Natural killer cell (primary cell): ENCODE results near the gene TRIAP1. TPM values are rescaled to one million over a fixed set of nuclear protein-coding genes. Genes with fewer than 3 reads are reported as not detected.
"Not testable (repeated sequence)": the region's sequence is repeated elsewhere in the genome, so short reads cannot be mapped to it uniquely, and the experiment has no call there.

Experiments
- ATAC-seq, 3 donors: fragments of 150-1000 bp in 2 of 3; fragments of 200-7000 bp in 1 of 3; cut with Tn5 transposase; 1 replicate in 1 of 3; 2 replicates in 2 of 3; pipeline ENCODE4 v1.10.0; 2021; ENCODE audit warnings: mild to moderate bottlenecking in 2 of 3, moderate library complexity in 2 of 3
- DNase-seq, 2 donors: peaks; one replicate each; pipeline versions ENCODE4 v3.0.0 to v3.0.0-alpha.2; 2013 to 2021; ENCODE audit warnings: mixed read lengths in 1 of 2
- H3K27ac ChIP-seq: one replicate; pipeline ENCODE4 v1.5.1; 2013; ENCODE audit warnings: mild to moderate bottlenecking, low read length
- H3K27me3 ChIP-seq: one replicate; pipeline ENCODE4 v1.6.1; 2013; ENCODE audit warnings: low read length; ENCODE audit not compliant: control insufficient read depth, insufficient read depth
- H3K36me3 ChIP-seq: one replicate; pipeline ENCODE4 v1.6.1; 2013; ENCODE audit warnings: low read length; ENCODE audit not compliant: control insufficient read depth, insufficient read depth
- H3K4me1 ChIP-seq: one replicate; pipeline ENCODE4 v1.6.1; 2013; ENCODE audit warnings: low read length; ENCODE audit not compliant: control insufficient read depth, insufficient read depth
- H3K4me3 ChIP-seq: one replicate; pipeline ENCODE4 v1.5.1; 2013; ENCODE audit warnings: low read length
- H3K9me3 ChIP-seq: one replicate; pipeline ENCODE4 v1.6.1; 2013; ENCODE audit warnings: low read length; ENCODE audit not compliant: control insufficient read depth, insufficient read depth
- H3K27ac Mint-ChIP-seq, 2 donors: one replicate each; pipeline ENCODE4 v1.8.0; 2022; ENCODE audit warnings: mild to moderate bottlenecking in 2 of 2, mixed read lengths in 2 of 2, moderate library complexity in 1 of 2
- H3K27me3 Mint-ChIP-seq, 2 donors: one replicate each; pipeline ENCODE4 v1.8.0; 2022; ENCODE audit warnings: low read depth in 2 of 2, mixed read lengths in 2 of 2
- H3K36me3 Mint-ChIP-seq: one replicate; pipeline ENCODE4 v1.8.0; 2022; ENCODE audit warnings: mixed read lengths
- H3K4me1 Mint-ChIP-seq, 2 donors: one replicate each; pipeline ENCODE4 v1.8.0; 2022; ENCODE audit warnings: mixed read lengths in 2 of 2
- H3K4me3 Mint-ChIP-seq: one replicate; pipeline ENCODE4 v1.8.0; 2022; ENCODE audit warnings: mild to moderate bottlenecking, moderate library complexity, mixed read lengths
- H3K9me3 Mint-ChIP-seq, 2 donors: one replicate each; pipeline ENCODE4 v1.8.0; 2022; ENCODE audit warnings: mixed read lengths in 2 of 2
- CTCF ChIP-seq: fragments of 200-600 bp; IDR thresholded peaks from one replicate; pipeline ENCODE4 v1.8.0; 2022; ENCODE audit warnings: antibody characterized with exemption
- WGBS: methylation state at CpG from one replicate; pipeline ENCODE4 v1.1.7; 2013; ENCODE audit warnings: missing lambda C conversion rate; ENCODE audit not compliant: insufficient coverage; 5-methylcytosine and 5-hydroxymethylcytosine counted together
- intact Hi-C: fragments of 100-400 bp; cut with micrococcal nuclease; formaldehyde crosslinking; loops from one replicate; pipeline ENCODE4 v1.14.2; 2022
- total RNA-seq, 4 donors: library from RNA; stranded (reverse); fragments of 120-200 nt in 1 of 4; gene quantifications; one replicate each; pipeline versions ENCODE4 v1.2.3 to v1.2.4, GENCODE V29; 2013 to 2022

TRIAP1 gene
- total RNA-seq, 3 donors from 2014 or later (not counting 1 experiment from before 2014, with no cell fraction given): 21.3 to 25.8 (median 24.2) TPM

GRCh38 chr12:120447992-120448391, 1.8 kb upstream of the TRIAP1 start:
- no peaks in the 10 kb centered on the region for H3K36me3 Mint-ChIP-seq
- over 99% methylated on average over 4 of the region's 4 CpGs for WGBS
- intact Hi-C loops: loop anchor here (2.0 kb wide), 1 partner anchor 87 kb away; the partner anchor contains the start of gene RNF10
- DNase-seq (no peak), ATAC-seq (no peak)
- Histone ChIP-seq H3K27me3 (no peaks in the 10 kb centered on the region), H3K36me3 (peaks cover 18% of the 10 kb centered on the region), H3K4me3 (no peak overlapping the region), H3K27ac (no peak overlapping the region), H3K4me1 (peaks cover 21% of the 10 kb centered on the region), H3K9me3 (no peaks in the 10 kb centered on the region)
- no peaks in the 10 kb centered on the region for H3K9me3 Mint-ChIP-seq
- H3K4me3 Mint-ChIP-seq: peak overlapping the region; percentile 99
- peak overlapping the region in 1 of 2 donors; percentile 95 for H3K27ac Mint-ChIP-seq
- H3K4me1 Mint-ChIP-seq: peaks cover 25 to 27% of the 10 kb centered on the region in 2 donors
- no peak for TF ChIP-seq CTCF
- H3K27me3 Mint-ChIP-seq: no peaks in the 10 kb centered on the region

- H3K4me3 ChIP-seq: peak overlapping the region; percentile 91
- H3K27me3 Mint-ChIP-seq, DNase-seq, H3K9me3 ChIP-seq, H3K9me3 Mint-ChIP-seq, H3K27me3 ChIP-seq, H3K36me3 Mint-ChIP-seq: not testable (repeated sequence)
- peak overlapping the region; percentile 99 for H3K4me3 Mint-ChIP-seq
- peak in 1 of 3 donors; percentile 34 for ATAC-seq
- intact Hi-C loops: loop anchor here (1.0 to 2.0 kb wide), 2 partner anchors 9 to 88 kb away; partner anchors contain the start of genes COX6A1 and RNF10
- WGBS: 10% methylated on average over 16 of the region's 17 CpGs
- peaks cover 25 to 27% of the 10 kb centered on the region in 2 donors for H3K4me1 Mint-ChIP-seq
- peaks cover 21% of the 10 kb centered on the region for H3K4me1 ChIP-seq
- peaks cover 22% of the 10 kb centered on the region for H3K36me3 ChIP-seq
- H3K27ac ChIP-seq: peak overlapping the region; percentile 85
- H3K27ac Mint-ChIP-seq: peak overlapping the region; percentile 95 to 96
Measured at GRCh38 chr12:120446844-120447178, 627 bp upstream of the TRIAP1 start.

GRCh38 chr12:120444676-120445075, 1.5 kb downstream of the TRIAP1 start:
- Mint-ChIP-seq H3K27ac (peak overlapping the region in 1 of 2 donors; percentile 95), H3K36me3 (no peaks in the 10 kb centered on the region), H3K4me1 (peaks cover 25 to 31% of the 10 kb centered on the region in 2 donors), H3K27me3 (no peaks in the 10 kb centered on the region), H3K4me3 (peak overlapping the region; percentile 99), H3K9me3 (no peaks in the 10 kb centered on the region)
- DNase-seq: no peak
- no peak for ATAC-seq
- H3K9me3 ChIP-seq: no peaks in the 10 kb centered on the region
- no peak overlapping the region for H3K27ac ChIP-seq
- H3K4me1 ChIP-seq: peaks cover 23% of the 10 kb centered on the region
- intact Hi-C loops: no loop called here
- no peak overlapping the region for H3K4me3 ChIP-seq
- WGBS: 91% methylated on average over 2 of the region's 2 CpGs
- no peak for TF ChIP-seq CTCF
- H3K27me3 ChIP-seq: no peaks in the 10 kb centered on the region
- H3K36me3 ChIP-seq: peaks cover 26% of the 10 kb centered on the region

- intact Hi-C loops: loop anchor here (1.0 to 10.0 kb wide), 6 partner anchors 27 to 207 kb away; partner anchors contain the start of genes COQ5, DYNLL1 and POP5
- H3K4me3 ChIP-seq: no peak overlapping the region
- peak; percentile 64 to 80 (median 68) for ATAC-seq
- H3K27ac Mint-ChIP-seq: peak overlapping the region in 1 of 2 donors; percentile 34
- peak; percentile 39 to 93 for DNase-seq
- peaks cover 22 to 28% of the 10 kb centered on the region in 2 donors for H3K4me1 Mint-ChIP-seq
- peaks cover 20% of the 10 kb centered on the region for H3K4me1 ChIP-seq
- WGBS: 17% methylated on average over 6 of the region's 6 CpGs
- H3K9me3 ChIP-seq: no peaks in the 10 kb centered on the region
- H3K9me3 Mint-ChIP-seq: no peaks in the 10 kb centered on the region
- H3K27me3 ChIP-seq: no peaks in the 10 kb centered on the region
- H3K4me3 Mint-ChIP-seq: peak overlapping the region; percentile 69
- no peak overlapping the region for H3K27ac ChIP-seq
- TF ChIP-seq CTCF: peak; percentile 81
- no peaks in the 10 kb centered on the region for H3K27me3 Mint-ChIP-seq
- H3K36me3 Mint-ChIP-seq: no peaks in the 10 kb centered on the region
- H3K36me3 ChIP-seq: peaks cover 26% of the 10 kb centered on the region
Measured at GRCh38 chr12:120439646-120440247, 6.4 kb downstream of the TRIAP1 start.
